GM21619 (cell line): ENCODE measurements around the gene ST3GAL5.

ENCODE experiments used
- ATAC-seq: cut with Tn5 transposase; IDR thresholded peaks from one replicate; pipeline ENCODE4 v1.9.1; 2021; ENCODE audit not compliant: unreplicated experiment

The ST3GAL5 gene

GRCh38 chr2:85811180-85812093 lies 77.4 kb downstream of the ST3GAL5 start:
- no peak for ATAC-seq

GRCh38 chr2:85810371-85811179 lies 78.2 kb downstream of the ST3GAL5 start:
- ATAC-seq: no peak

- no peak for ATAC-seq
Observed at GRCh38 chr2:85807756-85808155, 81.0 kb downstream of the ST3GAL5 start.

GRCh38 chr2:85806358-85807118 lies 82.3 kb downstream of the ST3GAL5 start:
- no peak for ATAC-seq

GRCh38 chr2:85804583-85804982 lies 84.2 kb downstream of the ST3GAL5 start:
- no peak for ATAC-seq

GRCh38 chr2:85803704-85804425 lies 84.9 kb downstream of the ST3GAL5 start:
- no peak for ATAC-seq

GRCh38 chr2:85802354-85803103 lies 86.3 kb downstream of the ST3GAL5 start:
- no peak for ATAC-seq

- ATAC-seq: no peak
Observed at GRCh38 chr2:85801871-85802270, 86.9 kb downstream of the ST3GAL5 start.

GRCh38 chr2:85800586-85800985 lies 88.2 kb downstream of the ST3GAL5 start:
- no peak for ATAC-seq

- ATAC-seq: no peak
Observed at GRCh38 chr2:85799215-85799956, 89.4 kb downstream of the ST3GAL5 start.

GRCh38 chr2:85797921-85798320 lies 90.9 kb downstream of the ST3GAL5 start:
- no peak for ATAC-seq

- no peak for ATAC-seq
Observed at GRCh38 chr2:85797263-85797660, 91.5 kb downstream of the ST3GAL5 start.

GRCh38 chr2:85796341-85797262 lies 92.2 kb downstream of the ST3GAL5 start:
- no peak for ATAC-seq

- no peak for ATAC-seq
Observed at GRCh38 chr2:85796046-85796340, 92.8 kb downstream of the ST3GAL5 start.

GRCh38 chr2:85795331-85796045 lies 93.3 kb downstream of the ST3GAL5 start:
- no peak for ATAC-seq

- no peak for ATAC-seq
Observed at GRCh38 chr2:85794491-85795121, 94.2 kb downstream of the ST3GAL5 start.

GRCh38 chr2:85794038-85794441 lies 94.8 kb downstream of the ST3GAL5 start:
- no peak for ATAC-seq
